H1 (cell line): ENCODE data around the gene DPEP1. TPM values are rescaled to one million over a fixed set of nuclear protein-coding genes. Genes with fewer than 3 reads are reported as not detected.

Experiments
- CTCF ChIA-PET: fragments of 300-600 bp; sonication (Branson Sonifier 250); formaldehyde crosslinking; loops from one replicate; lab custom pipeline; 2021; ENCODE audit not compliant: partially characterized antibody; lab: Charles Lee
- POLR2A ChIA-PET: fragments of 300-600 bp; sonication (Branson Sonifier 250); formaldehyde crosslinking; loops from one replicate; lab custom pipeline; 2021; ENCODE audit warnings: inconsistent platforms; ENCODE audit not compliant: partially characterized antibody; lab: Charles Lee
- DNase-seq, 2 experiments: peaks; one replicate each; pipeline versions ENCODE4 v3.0.0 to v3.0.0-alpha.2; 2010 to 2022; ENCODE audit warnings: low spot score in 2 of 2, low read depth in 1 of 2, mixed read lengths in 1 of 2
- FAIRE-seq: peaks from 2 replicates; lab custom pipeline; 2011; peaks lifted over from hg19 to GRCh38; lab: Jason Lieb, UNC
- H2AFZ ChIP-seq: 2 replicates; pipeline ENCODE4 v1.8.1; 2012; ENCODE audit warnings: low read length, inconsistent platforms
- H2AK5ac ChIP-seq: 2 replicates; pipeline ENCODE4 v1.6.1; 2013; ENCODE audit warnings: low read depth, low read length
- H2BK120ac ChIP-seq: replicated peaks from 2 replicates; pipeline ENCODE3; 2013; ENCODE audit warnings: low read depth, low read length, inconsistent platforms
- H2BK12ac ChIP-seq: 2 replicates; pipeline ENCODE4 v1.6.1; 2013; ENCODE audit warnings: low read depth, low read length
- H2BK15ac ChIP-seq: 2 replicates; pipeline ENCODE4 v1.6.1; 2013; ENCODE audit warnings: low read length
- H2BK20ac ChIP-seq: 2 replicates; pipeline ENCODE4 v1.6.1; 2013; ENCODE audit warnings: low read length
- H2BK5ac ChIP-seq: 2 replicates; pipeline ENCODE4 v1.6.1; 2013; ENCODE audit warnings: low read depth, low read length
- H3K14ac ChIP-seq: 2 replicates; pipeline ENCODE4 v1.6.1; 2013; ENCODE audit warnings: inconsistent platforms; ENCODE audit not compliant: insufficient read length
- H3K18ac ChIP-seq: 2 replicates; pipeline ENCODE4 v1.6.1; 2013; ENCODE audit warnings: low read length; ENCODE audit errors: extremely low read depth
- H3K23ac ChIP-seq: 2 replicates; pipeline ENCODE4 v1.6.1; 2013; ENCODE audit warnings: inconsistent platforms; ENCODE audit not compliant: insufficient read length
- H3K23me2 ChIP-seq: 2 replicates; pipeline ENCODE4 v1.6.1; 2013; ENCODE audit warnings: low read depth, low read length
- H3K27ac ChIP-seq: 2 replicates; pipeline ENCODE4 v1.6.1; 2011; ENCODE audit warnings: low read depth, low read length, inconsistent platforms
- H3K27me3 ChIP-seq, 4 experiments: replicated peaks in 1 of 4; 1 replicate in 1 of 4; 2 replicates in 3 of 4; pipeline versions ENCODE4 v1.6.1 to v1.8.1; 2011 to 2013; ENCODE audit warnings: low read length in 3 of 4, mild to moderate bottlenecking in 3 of 4, inconsistent platforms in 2 of 4, mixed read lengths in 2 of 4, moderate library complexity in 1 of 4; ENCODE audit not compliant: control insufficient read depth in 3 of 4, insufficient read depth in 3 of 4; ENCODE audit errors: extremely low read depth in 1 of 4
- H3K36me3 ChIP-seq, 4 experiments: 2 replicates each; pipeline versions ENCODE4 v1.6.1 to v1.8.1; 2011 to 2013; ENCODE audit warnings: mild to moderate bottlenecking in 4 of 4, low read length in 3 of 4, moderate library complexity in 2 of 4, control low read depth in 1 of 4, inconsistent platforms in 1 of 4; ENCODE audit not compliant: insufficient read depth in 4 of 4, control insufficient read depth in 2 of 4
- H3K4ac ChIP-seq: replicated peaks from 2 replicates; pipeline ENCODE3; 2013; ENCODE audit warnings: low read length, low read depth, mixed read lengths, inconsistent platforms; ENCODE audit not compliant: insufficient read length
- H3K4me1 ChIP-seq, 4 experiments: replicated peaks in 1 of 4; 1 replicate in 1 of 4; 2 replicates in 3 of 4; pipeline versions ENCODE4 v1.6.1 to v1.8.1; 2011 to 2013; ENCODE audit warnings: low read length in 3 of 4, inconsistent platforms in 2 of 4, mixed read lengths in 1 of 4; ENCODE audit not compliant: insufficient read depth in 4 of 4, control insufficient read depth in 3 of 4
- H3K4me2 ChIP-seq, 2 experiments: 2 replicates each; pipeline versions ENCODE4 v1.6.1 to v1.8.1; 2011 to 2013; ENCODE audit warnings: low read depth in 2 of 2, low read length in 2 of 2, control low read depth in 1 of 2, inconsistent platforms in 1 of 2, mild to moderate bottlenecking in 1 of 2; ENCODE audit not compliant: insufficient read depth in 1 of 2
- H3K4me3 ChIP-seq, 4 experiments: fragments of 200-600, 300-600 bp in 1 of 4; sonication (generic), shearing (Covaris generic), sonication (Bioruptor Twin) in 1 of 4; 2 replicates each; pipeline versions ENCODE4 v1.5.1 to v1.8.1; 2011 to 2016; ENCODE audit warnings: low read length in 4 of 4, low read depth in 3 of 4, control low read depth in 2 of 4, inconsistent platforms in 2 of 4, mild to moderate bottlenecking in 2 of 4, mixed read lengths in 1 of 4, moderate library complexity in 1 of 4; ENCODE audit not compliant: insufficient read depth in 2 of 4; ENCODE audit errors: extremely low read depth in 1 of 4
- H3K56ac ChIP-seq: replicated peaks from 2 replicates; pipeline ENCODE3; 2013; ENCODE audit warnings: low read depth, mild to moderate bottlenecking, mixed read lengths, low read length, inconsistent platforms; ENCODE audit not compliant: insufficient read length
- H3K79me1 ChIP-seq: 2 replicates; pipeline ENCODE4 v1.6.1; 2013; ENCODE audit warnings: low read depth, low read length, control low read depth
- H3K79me2 ChIP-seq, 2 experiments: 2 replicates each; pipeline versions ENCODE4 v1.6.1 to v1.8.1; 2012 to 2013; ENCODE audit warnings: low read length in 2 of 2, mild to moderate bottlenecking in 2 of 2, inconsistent platforms in 1 of 2; ENCODE audit not compliant: insufficient read depth in 2 of 2, control insufficient read depth in 1 of 2
- H3K9ac ChIP-seq, 4 experiments: replicated peaks in 1 of 4; 1 replicate in 1 of 4; 2 replicates in 3 of 4; pipeline versions ENCODE4 v1.6.1 to v1.8.1; 2011 to 2013; ENCODE audit warnings: low read depth in 3 of 4, low read length in 3 of 4, control low read depth in 2 of 4, mild to moderate bottlenecking in 2 of 4, moderate library complexity in 2 of 4, inconsistent platforms in 1 of 4; ENCODE audit errors: extremely low read depth in 1 of 4
- H3K9me3 ChIP-seq, 2 experiments: 2 replicates each; pipeline versions ENCODE4 v1.6.1 to v1.8.1; 2012 to 2013; ENCODE audit warnings: mild to moderate bottlenecking in 2 of 2, moderate library complexity in 2 of 2, control low read depth in 1 of 2, inconsistent platforms in 1 of 2, low read depth in 1 of 2, low read length in 1 of 2, mixed read lengths in 1 of 2; ENCODE audit not compliant: insufficient read depth in 2 of 2
- H4K20me1 ChIP-seq, 2 experiments: replicated peaks in 1 of 2; 2 replicates each; pipeline versions ENCODE3 to v1.8.1; 2011 to 2013; ENCODE audit warnings: inconsistent platforms in 2 of 2, low read length in 2 of 2, mild to moderate bottlenecking in 1 of 2; ENCODE audit not compliant: insufficient read depth in 2 of 2, control insufficient read depth in 1 of 2
- H4K5ac ChIP-seq: 2 replicates; pipeline ENCODE4 v1.6.1; 2013; ENCODE audit warnings: low read length, low read depth, mixed read lengths, inconsistent platforms; ENCODE audit not compliant: insufficient read length
- H4K8ac ChIP-seq: 2 replicates; pipeline ENCODE4 v1.8.0; 2013; ENCODE audit warnings: mild to moderate bottlenecking, moderate library complexity, low read length, inconsistent platforms; ENCODE audit not compliant: insufficient read depth; ENCODE audit errors: extremely low read depth
- H4K91ac ChIP-seq: replicated peaks from 2 replicates; pipeline ENCODE3; 2013; ENCODE audit warnings: low read length, mixed read lengths, inconsistent platforms; ENCODE audit not compliant: insufficient read length
- SIX5 ChIP-seq: IDR thresholded peaks from 2 replicates; pipeline ENCODE4 v1.6.1; 2011; ENCODE audit warnings: mild to moderate bottlenecking, low read depth, low read length
- SP4 ChIP-seq: IDR thresholded peaks from 2 replicates; pipeline ENCODE4 v1.6.1; 2012; ENCODE audit warnings: low read length, inconsistent platforms
- WGBS, 2 experiments: shearing (Covaris generic) in 1 of 2; methylation state at CpG; one replicate each; pipeline versions ENCODE4 v1.1.6 to v1.1.7; 2013 to 2015; ENCODE audit warnings: low lambda C conversion rate in 2 of 2, mixed read lengths in 2 of 2, inconsistent platforms in 1 of 2, low coverage in 1 of 2, missing lambda C conversion rate in 1 of 2; ENCODE audit not compliant: insufficient replicate concordance in 2 of 2, insufficient coverage in 1 of 2, insufficient read length in 1 of 2; ENCODE audit errors: extremely low coverage in 1 of 2, missing lambda C conversion rate in 1 of 2; 5-methylcytosine and 5-hydroxymethylcytosine counted together
- polyA plus RNA-seq, 7 experiments: library from polyadenylated mRNA; depleted of rRNA in 3 of 7; stranded (reverse) in 5 of 7; unstranded in 2 of 7; fragments of >200 nt in 5 of 7; fragments of 200-250 nt in 2 of 7; gene quantifications; 1 replicate in 5 of 7; 2 replicates in 1 of 7; 4 replicates in 1 of 7; pipeline versions ENCODE4 v1.2.1 to v1.2.3, GENCODE V29; 2011 to 2013; ENCODE audit warnings: missing spikeins in 2 of 7, mixed read lengths in 2 of 7
- total RNA-seq: library from RNA; stranded (reverse); fragmentation: NEBNext Ultra II Directional; extraction: Animal tissue kit (Norgen Biotek cat#: 25700); gene quantifications from 2 replicates; pipeline ENCODE4 v1.2.1, GENCODE V29; 2021

DPEP1 gene
- total and polyA plus RNA-seq, 2 of the 8 experiments (the other 6 are each of a cell fraction or from before 2014, with no cell fraction given), result 2.8 to 3.1 TPM

DNA sequence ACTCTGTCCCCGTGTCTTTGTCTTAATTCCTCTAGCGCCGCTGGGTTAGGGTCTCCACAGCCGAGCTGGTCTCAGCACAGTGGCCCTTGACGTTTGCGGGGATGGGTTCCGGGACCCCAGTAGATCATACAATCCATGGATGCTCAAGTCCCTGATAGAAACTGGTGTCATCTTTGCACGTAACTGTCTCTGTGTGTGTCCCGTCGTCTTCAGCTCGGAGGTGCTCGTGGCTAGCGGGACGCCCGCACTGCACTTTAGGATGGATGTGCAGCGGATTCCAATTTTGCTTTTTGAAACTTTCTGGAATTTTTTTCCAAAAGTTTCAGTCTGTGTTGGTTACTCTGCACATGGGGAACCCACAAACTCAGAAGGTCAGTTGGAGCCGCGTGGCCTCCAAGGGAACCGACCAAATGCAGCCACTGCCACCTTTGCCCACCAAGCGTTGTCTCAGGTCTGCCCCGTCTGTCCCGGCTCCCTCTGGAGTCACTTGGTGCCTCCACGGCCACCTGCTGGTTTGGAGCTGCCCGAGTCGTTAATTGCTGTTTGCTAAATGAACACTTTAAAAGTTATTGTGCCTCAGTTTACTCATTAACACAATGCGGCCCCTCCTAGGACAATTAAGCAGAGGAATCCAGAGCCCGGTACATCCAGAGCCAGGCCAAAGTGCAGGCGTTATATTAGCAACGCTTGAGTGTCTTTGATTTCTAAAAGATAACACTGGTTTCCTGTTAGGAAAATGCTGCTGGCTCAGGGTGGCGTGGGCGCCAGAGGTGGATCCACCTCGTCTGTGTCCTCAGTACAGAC, 5.3 kb upstream of the DPEP1 start:
- no peaks in the 10 kb centered on the region for H3K27me3 ChIP-seq
- no peak overlapping the region for H2AFZ ChIP-seq

More for the DNA sequence above, 5.3 kb upstream of the DPEP1 start:
- no peak overlapping the region for H3K4ac ChIP-seq
- no peak overlapping the region for H3K56ac ChIP-seq
- H4K5ac ChIP-seq, result no peak overlapping the region
- TF ChIP-seq SIX5, result no peak
- no peak for TF ChIP-seq SP4
- H2BK12ac ChIP-seq, result no peak overlapping the region
- no peaks in the 10 kb centered on the region for H3K23me2 ChIP-seq
- H4K20me1 ChIP-seq, result peaks cover 0 to under 1% of the 10 kb centered on the region in 2 experiments
- CTCF ChIA-PET, result interaction anchor here (0.8 to 1.6 kb wide), 7 partner anchors 8 to 90 kb away, joined by 3 to 6 read pairs (median 5); no protein-coding TSS in a partner anchor
- no peaks in the 10 kb centered on the region for H3K9me3 ChIP-seq
- no peak overlapping the region for H3K23ac ChIP-seq
- no peak overlapping the region for H4K91ac ChIP-seq
- H2BK20ac ChIP-seq, result no peak overlapping the region
- no peak overlapping the region for H3K14ac ChIP-seq
- POLR2A ChIA-PET, result interaction anchor here (0.6 kb wide), 1 partner anchor 29 kb away, joined by 3 read pairs; no protein-coding TSS in a partner anchor
- no peak overlapping the region for H2BK15ac ChIP-seq
- WGBS, 2 experiments, result 92% methylated on average over 32 of the region's 32 CpGs; no CpG with 5 or more reads in 1 of the 2 experiments
- DNase-seq, result no peak
- H2BK5ac ChIP-seq, result no peak overlapping the region
- H3K36me3 ChIP-seq, result no peaks in the 10 kb centered on the region
- H3K9ac ChIP-seq, result no peak overlapping the region
- H3K18ac ChIP-seq, result no peak overlapping the region; the same call in 1 of the 2 replicates
- FAIRE-seq, result no peak
- H3K4me2 ChIP-seq, result no peak overlapping the region
- peaks cover 0 to 3% (median 2%) of the 10 kb centered on the region in 4 experiments; a peak in 3 of 7 replicates for H3K4me1 ChIP-seq
- H3K4me3 ChIP-seq, result no peak overlapping the region
- H3K27ac ChIP-seq, result no peak overlapping the region
- no peak overlapping the region for H2AK5ac ChIP-seq
- no peak overlapping the region for H2BK120ac ChIP-seq
- no peaks in the 10 kb centered on the region; the same call in 1 of the 2 replicates for H3K79me1 ChIP-seq
- H4K8ac ChIP-seq, result no peak overlapping the region
- no peaks in the 10 kb centered on the region for H3K79me2 ChIP-seq
